Measurements from ENCODE around the gene ZNF675. TPM values are rescaled to one million over a fixed set of nuclear protein-coding genes. Genes with fewer than 3 reads are reported as not detected.

Gene ZNF675
- total and polyA plus RNA-seq, 2 of the 13 experiments (the other 11 are each of a cell fraction or from before 2014, with no cell fraction given): 3.1 to 12.8 TPM

Other genes with a start within 250 kb of the ZNF675 start
- gene ZNF681, start 71.7 kb upstream of the ZNF675 start, total RNA-seq (2016; rRNA removed; fragmentation: Illumina TruSeq; extraction: Trizol): not detected in 2 replicates
- gene ZNF681, start 71.7 kb upstream of the ZNF675 start, polyA plus RNA-seq (2011; rRNA removed): not detected in 2 replicates
- not detected in 2 replicates for gene ZNF726, start 227.7 kb upstream of the ZNF675 start, total RNA-seq (2016; rRNA removed; fragmentation: Illumina TruSeq; extraction: Trizol)
- gene ZNF726, start 227.7 kb upstream of the ZNF675 start, polyA plus RNA-seq (2011; rRNA removed): not detected in 2 replicates

Measured in HepG2 (cell line).